Tongue (tissue), 2 donors: ENCODE results near the gene CRHR2. TPM values are rescaled to one million over a fixed set of nuclear protein-coding genes. Genes with fewer than 3 reads are reported as not detected.

Experiments used
- DNase-seq: peaks from one replicate; pipeline ENCODE4 v3.0.0-alpha.2; 2015
- total RNA-seq: library from RNA; depleted of rRNA; stranded (reverse); fragments of >200 nt; gene quantifications from one replicate; pipeline ENCODE4 v1.2.3, GENCODE V29; 2014

CRHR2 gene
- total RNA-seq, 1 donor from 2014 or later, result 0.51 TPM

DNA sequence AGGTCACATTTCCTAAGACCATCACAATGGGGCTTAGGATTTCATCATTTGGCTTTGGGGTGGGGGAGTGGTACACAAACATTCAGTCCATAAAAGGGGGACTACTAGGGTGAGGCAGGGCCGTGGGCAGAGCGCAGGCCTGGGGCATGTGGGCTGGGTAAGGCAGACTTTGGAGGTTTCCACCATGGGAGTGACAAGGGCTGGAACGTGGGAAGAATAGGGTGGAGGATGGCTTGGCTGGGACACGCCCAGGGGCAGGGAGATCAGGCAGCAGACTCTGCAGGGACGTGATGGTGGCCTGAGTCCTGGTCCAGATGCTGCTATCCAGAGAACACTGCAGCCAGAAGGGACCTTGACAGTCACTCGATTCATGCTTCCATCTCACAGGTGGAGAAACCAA lies 24.7 kb upstream of the CRHR2 start:
- no peak for DNase-seq

DNA sequence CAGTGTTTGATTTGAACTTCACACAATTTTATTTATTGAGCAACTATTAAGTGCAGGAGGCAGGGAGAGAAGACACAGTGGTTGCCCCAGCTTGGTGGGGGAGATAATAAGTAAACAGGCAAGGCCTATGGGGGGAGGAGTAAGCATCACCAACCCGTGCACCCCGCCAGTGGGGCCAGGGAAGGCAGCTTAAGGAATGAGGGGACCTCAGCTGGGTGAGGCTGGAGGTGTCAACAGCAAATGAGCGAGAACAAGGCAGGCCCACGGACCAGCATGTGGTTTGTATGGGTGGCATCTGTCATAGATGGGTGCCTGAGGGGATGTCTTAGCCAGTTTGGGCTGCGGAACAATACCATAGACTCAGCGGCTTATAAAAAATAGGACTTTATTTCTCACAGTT lies 24.1 kb upstream of the CRHR2 start:
- DNase-seq, result no peak

DNA sequence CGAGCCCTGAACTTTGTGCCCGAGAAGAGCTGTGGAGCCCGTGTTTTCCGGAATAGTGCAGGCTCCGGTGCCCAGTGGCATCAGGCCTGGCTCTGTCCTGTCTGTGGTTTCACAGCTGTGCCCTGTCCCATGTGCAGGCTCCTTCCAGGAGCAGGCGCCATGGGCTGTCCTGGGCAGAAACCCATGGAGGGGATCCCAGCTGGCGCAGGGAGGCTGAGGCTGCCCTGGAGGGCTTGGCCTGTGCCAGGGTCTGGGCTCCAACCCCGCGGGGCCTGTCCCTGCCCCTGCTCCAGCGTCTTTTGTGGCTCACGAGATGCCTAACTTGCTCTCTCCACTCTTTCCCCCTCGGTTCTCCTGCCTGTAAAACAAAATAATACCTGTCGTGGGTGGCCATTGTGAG lies 23.3 kb upstream of the CRHR2 start:
- DNase-seq, result no peak

DNA sequence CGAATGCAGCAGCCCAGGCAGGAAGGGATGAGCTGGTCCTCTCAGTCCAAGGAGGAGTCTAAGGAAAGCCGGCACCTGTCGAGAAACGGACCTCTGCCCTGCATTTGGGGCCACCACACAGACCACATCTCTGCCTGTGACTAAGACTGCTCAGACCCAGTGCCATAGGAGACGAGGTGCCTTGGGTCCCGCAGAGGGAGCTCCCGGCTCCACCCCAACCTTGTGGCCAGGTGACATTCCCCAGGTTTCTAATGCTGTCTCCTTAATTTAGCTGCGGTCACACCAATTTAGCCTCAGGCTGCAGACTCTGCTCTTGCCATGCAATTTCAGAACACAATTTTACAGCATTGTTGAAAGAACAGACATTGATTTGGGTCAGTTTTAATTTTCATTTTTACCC lies 22.8 kb upstream of the CRHR2 start:
- no peak for DNase-seq

DNA sequence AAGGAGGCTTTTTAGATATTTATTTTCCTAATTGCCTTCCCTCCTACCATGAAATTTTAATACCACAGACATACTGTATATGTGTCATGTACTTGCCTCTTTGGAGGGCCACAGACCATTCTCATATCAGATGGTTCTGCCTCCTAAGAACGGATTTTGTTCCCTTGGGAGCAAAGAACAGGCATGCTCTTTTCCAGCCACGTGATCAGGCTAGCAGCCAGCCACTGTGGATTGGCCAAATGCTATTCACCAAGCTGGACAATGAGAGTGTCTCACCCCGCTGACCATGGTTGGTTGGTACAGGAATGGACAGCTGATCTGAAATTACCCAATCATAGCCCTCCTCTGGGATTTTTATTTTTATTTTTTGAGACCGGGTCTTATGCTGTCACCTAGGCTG lies 21.5 kb upstream of the CRHR2 start:
- no peak for DNase-seq

DNA sequence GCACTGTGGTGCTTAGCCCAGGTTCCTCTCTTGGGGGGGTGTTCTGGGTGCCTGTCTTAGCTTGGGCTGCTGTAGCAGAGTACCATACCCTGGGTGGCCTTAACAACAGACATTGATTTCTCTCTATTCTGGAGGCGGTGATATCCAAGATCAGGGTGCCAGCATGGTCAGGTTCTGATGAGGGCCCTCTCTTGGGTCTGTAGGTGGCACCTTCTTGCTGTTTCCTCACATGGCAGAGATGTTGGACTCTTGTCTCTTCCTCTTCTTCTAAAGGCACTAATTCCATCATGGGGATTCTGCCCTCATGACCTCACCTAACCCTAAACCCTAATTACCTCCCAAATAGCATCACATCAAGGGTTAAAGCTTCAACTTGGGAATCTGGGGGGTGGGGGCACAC lies 19.9 kb upstream of the CRHR2 start:
- DNase-seq, result no peak

DNA sequence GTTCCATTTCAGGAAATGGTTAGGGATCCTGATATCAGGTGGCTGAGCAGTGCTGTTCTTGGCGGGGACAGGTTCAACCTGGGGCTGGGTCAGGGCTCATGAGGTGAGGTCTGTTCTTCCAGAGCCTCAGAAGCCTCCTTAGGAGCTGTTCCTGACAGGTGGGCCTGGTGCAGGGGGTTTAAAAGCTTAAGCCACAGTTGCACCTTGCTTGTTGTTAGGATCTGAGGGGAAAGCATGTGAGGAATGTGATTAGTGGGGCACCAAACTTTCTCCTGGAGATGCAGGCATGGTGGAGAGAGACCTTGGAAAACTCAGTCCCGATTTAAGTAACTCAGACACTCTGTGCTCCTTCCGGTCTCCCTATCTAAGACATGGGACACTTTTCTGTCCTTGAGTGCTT lies 18.7 kb upstream of the CRHR2 start:
- no peak for DNase-seq

DNA sequence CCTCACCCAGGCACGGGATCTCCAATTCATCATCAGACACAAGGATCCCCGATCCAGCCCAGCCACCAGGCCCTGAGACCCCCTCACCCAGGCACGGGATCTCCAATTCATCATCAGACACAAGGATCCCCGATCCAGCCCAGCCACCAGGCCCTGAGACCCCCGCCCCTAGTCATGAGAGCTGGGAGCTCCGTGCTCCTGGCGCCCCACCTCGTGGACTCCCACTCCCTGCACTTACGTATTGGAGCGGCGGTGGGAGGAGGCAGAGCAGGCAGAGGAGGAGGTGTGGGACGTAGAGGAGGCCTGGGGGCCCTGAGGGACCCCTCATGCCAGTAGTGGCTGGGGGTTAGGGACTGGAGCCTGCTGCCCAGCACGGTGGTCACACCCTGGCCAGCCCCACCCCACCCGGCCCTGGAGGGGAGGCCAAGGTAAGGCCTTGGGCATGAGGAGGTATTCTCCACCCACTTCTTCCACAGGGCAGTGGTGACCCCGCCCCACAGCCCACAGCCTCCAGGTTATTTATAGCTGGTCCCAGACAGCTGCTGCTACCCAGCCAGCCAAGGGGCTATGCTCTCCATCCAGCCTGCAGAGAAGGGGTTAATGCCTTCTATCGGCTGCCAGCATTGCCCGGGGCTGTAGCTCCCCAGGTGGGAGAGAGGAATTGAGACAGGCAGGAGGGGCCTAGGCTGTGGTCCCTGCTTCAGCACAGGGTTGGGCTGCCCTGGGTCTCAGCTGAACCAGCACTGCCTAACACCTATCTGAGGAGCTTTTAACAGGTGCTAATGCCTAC lies 17.6 kb upstream of the CRHR2 start:
- DNase-seq, result peak; percentile 55

DNA sequence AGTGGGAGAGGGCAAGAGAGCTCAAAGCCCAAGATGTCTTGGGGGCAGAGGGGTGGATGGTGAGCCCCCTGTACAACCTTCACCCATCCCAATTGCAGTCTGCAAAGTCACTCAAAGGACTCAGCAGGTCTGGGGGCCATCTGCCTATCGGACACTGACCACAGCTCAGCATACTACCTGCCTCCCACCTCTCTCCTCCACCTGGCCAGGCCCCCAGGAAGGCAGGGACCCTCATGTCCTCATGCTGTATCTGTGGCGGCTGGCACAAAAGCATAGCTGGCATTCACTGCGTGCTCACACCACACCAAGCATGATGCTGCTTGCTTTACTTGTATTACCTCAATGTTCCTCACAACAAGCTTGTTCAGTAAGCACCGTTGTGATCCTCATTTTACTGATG lies 16.2 kb upstream of the CRHR2 start:
- DNase-seq, result no peak

DNA sequence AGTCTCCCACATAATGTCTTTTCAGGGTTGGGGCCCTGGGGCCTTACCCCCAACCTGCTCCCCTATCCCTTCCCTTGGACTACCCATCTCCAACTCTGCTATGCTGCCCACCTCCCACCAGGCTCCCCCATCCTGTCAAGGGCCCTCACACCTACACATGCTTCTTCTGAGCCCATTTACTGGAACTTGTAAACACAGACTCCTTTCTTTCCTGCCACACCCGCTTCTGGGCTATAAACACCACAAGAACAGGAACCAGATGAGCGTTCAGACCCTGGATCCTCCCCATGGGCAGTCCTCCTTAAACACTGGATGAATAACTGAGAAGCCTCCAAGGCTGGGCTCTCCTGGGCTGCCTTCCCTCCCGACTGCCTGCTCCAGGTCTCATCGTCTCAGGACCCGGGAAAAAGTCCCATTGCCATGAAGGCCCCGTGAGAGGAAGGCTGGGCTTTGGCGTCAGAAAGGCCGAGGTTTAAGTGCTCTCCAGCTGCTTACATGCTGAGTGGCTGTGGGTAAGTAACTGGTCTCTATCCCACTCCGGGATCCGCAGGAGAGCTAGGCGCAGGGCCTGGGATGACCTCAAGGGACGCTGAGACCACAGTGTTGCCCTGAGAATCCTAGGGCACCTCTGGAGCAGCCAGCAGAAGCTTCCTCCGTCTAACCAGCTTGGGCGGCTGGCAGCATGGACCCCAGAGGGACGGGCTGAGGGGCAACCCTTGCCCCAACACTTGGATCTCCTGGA lies 15.6 kb upstream of the CRHR2 start:
- no peak for DNase-seq

DNA sequence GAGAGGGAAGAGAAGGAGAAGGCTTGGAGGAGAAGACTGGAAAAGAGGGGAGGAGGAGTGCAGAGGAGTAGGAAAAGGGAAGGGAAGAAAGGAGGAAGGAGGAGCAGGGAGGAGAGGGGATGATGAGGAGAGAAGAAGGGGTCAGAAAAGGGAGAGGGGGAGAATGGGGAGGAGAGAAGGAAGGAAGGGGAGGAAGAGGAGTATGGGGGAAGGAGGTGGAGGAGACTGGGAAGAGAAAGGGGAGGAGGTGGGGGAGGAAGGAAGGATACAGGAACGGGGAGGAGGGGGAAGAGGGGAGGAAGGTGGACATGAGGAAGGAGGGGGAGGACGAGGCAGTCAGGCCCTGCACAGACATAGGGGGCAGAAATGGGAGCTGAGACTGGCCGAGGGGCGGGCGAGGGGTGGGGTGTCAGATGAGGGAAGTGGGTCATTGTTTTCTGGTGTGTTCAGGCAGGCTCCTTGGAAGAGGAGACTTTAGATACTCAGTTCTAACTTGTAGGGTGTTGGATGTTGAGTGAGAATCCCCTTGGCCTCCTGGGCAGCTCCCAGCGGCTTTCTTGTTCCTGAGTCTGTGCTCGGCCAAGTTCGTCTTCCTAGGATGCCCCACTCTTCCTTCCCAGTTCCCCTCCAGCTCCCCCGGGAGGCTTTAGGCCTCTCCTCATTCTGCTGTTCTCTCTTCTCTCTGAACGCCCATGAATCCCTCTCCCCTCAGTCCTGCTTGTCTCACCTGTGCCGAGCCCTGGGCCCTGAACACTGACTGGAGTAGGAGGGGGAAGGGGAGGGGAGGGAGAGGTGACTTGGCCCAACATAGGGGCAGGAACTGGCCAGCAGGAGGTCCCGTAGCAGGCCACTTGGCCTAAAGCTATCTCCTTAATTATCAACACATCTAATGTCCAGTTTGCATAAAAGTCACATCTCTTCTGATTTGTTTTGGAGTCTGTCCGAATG lies 12.8 kb upstream of the CRHR2 start:
- DNase-seq, result no peak

DNA sequence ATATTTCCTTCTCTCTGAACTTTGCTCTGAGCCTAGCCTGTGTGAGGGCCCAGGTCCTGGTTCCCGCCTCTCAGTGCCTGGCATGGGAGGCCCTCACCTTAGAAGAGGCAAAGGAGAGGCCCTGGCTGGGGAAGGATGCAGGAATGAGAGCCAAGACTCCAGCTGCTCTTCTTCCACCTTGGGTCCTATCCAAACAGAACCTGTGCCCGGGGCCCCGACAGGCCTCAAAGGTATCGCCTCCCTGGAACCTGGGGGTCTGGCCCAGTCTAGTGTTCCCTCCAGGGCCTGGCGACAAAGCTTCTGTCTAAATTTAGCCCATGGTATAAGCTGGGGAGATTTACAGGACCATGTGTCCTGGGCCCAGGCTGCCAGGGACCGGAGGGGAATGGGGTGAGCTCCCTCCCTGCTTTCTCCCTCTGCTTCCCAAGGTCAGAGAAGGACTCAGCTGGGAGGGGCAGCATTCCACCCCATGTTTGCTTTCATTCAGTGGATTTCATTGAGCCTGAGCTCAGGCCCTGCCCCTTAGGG lies 12.0 kb upstream of the CRHR2 start:
- DNase-seq, result peak; percentile 52

DNA sequence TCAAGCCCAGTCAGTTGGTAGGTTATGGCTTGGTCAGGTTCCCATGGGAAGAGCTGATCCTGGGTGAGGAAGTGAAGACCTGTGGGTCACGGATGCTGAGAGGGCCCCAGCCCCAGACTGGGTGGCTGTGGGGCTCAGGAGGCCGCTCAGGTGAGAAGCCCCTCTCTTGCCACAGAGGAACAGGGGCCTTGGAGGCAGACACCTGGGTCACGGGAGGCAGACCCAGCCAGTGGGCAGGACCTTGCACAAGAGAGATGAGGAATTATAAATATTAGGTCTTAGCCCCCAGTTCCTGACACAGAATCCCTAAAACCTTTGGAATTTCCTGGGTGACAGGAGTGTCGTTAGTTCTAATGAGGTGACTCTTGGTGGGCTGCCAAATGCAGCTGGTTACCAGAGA lies 10.6 kb upstream of the CRHR2 start:
- no peak for DNase-seq

DNA sequence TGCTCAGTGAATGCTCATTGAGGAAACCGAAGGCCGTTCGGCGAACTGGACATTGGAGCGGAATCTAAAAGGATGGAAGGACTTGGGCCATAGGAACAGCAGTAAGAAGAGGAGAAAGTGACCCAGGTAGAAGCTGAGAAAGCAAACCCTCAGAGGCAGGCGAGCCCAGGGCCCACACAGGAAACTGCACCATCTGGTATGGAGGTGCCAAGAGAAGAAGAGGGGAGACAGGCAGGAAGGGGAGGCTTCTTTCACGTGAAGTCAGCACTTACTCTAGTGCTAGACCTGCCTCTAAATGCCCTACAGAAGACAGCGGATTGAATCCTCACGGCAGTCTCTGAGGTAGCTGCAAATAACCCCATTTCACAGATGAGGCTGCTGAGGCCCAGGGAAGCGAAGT lies 10.2 kb upstream of the CRHR2 start:
- no peak for DNase-seq

DNA sequence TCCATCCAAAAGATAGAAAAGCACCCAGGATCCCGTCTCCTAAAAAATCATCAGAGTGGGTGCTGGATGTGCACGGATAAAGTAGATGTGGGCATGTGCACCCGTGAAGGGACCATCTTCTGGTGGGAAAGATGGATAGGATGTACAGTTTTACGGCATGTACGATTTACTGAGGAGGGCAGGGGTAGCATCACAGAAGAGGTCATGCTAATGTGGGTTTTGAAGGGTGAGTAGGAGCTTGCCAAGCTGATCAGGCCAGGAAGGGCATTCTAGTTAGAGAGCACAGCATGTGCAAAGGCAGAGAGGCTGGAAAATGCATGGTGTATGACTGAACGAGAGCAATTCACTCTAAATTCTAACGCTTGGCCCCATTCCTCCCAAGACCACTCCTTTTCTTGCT lies 7.8 kb upstream of the CRHR2 start:
- DNase-seq, result no peak

DNA sequence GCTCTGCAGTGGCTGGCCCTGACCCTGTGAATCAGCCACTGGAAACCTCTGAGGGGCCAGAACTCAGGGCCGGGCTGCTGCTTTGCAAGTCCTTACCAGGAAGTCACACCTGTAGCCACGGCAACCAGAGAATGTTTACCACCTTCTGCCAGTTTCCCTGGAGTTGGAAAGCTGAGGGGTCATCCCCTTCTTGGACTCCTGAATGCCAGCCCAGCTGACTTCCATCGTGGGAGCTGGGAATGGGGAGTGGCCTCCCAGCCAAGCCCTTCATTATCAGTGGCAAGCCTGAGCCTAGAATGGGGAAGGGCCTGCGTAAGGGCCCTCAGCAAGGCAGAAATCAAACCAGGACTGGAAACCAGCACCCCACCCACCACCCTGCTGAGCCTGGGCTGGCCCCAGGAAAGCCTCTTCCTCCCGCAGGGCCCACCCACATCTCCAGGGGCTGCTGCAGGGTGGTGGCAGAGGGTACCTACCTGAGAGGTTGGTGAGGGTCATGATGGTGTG lies 6.5 kb upstream of the CRHR2 start:
- no peak for DNase-seq

DNA sequence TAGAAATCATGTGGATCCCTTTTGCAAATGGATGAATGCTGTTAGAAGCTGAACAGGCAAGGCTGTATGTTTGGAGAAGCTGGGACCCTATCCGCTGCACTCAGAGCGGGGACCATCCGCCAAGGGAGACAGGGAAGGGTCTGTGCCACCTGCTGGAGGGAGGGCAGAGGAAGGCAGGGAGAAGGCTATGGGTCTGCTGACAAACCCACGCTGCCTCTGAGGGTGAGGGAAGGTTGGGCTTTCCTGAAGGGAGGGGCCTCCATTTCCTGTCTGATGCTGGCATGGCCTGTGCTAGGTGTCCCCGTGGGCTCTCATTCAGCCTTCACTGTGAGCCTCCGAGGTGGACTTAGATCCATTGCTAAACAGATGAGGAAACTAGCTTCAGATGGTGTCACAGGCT lies 5.3 kb upstream of the CRHR2 start:
- DNase-seq, result no peak

DNA sequence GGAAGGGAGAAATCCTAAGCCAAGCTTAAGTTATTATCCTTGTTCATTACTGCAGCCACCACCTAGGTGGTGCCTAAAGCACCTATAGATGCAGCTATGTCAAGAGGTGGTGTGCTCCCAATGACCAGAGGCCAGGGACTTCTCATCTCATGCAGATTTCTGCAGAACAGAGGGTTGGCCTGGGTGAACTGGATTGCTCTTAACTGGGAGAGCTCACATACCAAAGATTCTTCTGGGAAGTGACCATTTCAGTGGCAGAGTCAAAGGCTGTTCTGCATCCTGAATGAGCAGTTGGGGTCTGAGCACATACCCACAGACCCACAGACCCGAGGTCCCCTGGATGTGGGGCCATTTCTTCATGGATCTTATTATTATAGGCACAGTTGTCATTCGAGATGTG lies 2.1 kb upstream of the CRHR2 start:
- no peak for DNase-seq

DNA sequence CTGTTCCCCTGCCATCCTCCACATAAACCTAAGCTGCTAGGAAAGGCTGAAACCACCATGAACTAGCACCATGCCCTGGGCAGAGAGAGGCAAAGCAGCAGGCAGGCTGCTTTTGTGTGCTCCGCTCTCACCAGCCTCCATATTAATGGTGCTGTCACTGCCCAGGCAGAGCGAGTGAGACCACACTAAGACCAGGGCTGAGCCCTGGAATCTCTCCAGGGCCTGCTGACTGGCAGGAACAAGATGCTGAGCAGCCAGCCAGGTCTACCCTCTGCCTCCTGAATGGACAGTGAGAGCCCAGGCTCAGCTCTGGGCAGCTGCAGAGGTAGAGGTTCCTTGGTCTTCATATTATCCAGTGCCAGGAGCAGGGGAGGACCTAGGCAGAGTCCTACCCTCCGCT lies 1.6 kb upstream of the CRHR2 start:
- peak; percentile 28 for DNase-seq

DNA sequence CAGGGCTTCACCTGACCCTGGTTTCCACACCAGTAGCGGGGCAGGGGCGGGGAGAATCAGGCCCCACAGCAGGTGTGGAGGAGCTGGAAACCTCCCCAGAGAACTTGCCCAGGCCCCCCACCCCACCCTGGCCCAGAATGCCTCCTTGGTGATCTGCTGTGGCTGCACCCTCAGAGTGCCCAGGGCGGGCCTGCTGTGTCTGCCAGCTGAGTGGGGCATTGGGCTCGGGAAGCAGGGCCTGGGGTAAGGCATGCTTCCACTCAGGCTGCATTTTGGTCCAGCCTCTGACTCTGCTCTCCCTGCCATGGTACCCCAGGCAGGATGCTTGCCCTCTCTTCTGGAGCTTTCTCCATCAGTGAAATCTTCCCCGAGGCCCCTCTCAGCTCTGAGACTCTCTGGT lies 1.1 kb upstream of the CRHR2 start:
- DNase-seq, result no peak

DNA sequence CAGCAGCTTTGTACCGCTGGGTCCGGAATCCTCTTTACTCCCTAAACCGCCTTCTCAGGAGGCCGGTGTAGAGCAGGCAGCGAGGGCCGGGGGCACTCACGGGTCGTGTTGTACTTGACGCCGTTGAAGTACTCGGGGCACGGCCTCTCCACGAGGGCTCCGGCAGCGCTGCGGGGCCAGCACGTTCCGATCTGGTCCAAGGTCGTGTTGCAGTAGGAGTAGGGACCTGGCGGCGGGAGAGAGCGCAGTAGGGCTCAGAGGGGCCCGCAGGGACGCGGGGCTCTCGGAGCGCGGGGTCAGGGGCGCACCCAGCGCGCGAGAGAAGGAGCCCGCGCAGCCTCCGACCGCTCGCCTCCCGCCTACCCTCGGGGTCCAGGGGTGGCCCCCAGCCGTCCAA lies 443 bp downstream of the CRHR2 start:
- no peak for DNase-seq

DNA sequence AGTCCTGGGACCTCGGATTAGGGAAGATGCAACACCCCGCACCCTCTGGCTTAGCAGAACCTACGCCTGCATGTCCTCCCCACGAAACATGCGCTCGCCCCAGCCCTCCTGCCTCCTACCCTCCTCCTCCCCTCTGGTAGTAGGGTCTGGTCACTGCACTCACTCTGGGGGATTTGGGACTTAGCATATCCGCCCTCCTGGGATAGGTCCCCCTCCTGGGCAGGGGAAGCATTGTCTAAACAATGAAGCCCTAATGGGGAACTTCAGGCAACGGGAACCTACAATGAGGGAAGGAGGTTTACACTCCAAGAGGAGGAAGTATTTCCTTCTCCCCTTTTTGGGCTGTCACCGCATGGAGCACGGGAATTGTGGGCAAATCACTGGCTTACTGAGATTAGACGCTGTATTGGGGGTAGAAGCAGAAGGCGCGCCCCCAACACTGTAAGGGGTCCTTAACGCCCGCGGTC lies 892 bp downstream of the CRHR2 start:
- no peak for DNase-seq
